ENCODE results near the gene PCSK6.

Gene PCSK6

DNA sequence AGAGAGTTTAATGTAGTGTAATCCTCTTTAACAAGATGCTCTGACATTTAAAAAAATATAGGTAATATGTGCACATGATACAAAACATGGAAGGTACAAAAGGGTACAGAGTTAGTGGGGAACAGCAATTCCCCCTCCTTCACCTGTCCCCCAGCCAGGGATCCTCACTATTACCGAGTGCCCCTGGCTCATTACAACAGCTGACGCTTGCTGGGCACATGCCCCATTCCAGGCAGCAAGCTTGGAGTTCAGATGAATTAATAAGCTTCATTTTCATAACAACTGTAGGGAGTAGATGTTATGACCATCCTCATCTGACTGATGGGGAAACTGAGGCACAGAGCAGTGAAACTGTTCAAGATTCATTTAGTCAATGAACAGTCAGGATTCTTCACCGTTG lies 41.2 kb downstream of the PCSK6 start:
- DNase-seq (ENCODE audit: low read depth in 1 of 2, low spot score in 1 of 2), result no peak

DNA sequence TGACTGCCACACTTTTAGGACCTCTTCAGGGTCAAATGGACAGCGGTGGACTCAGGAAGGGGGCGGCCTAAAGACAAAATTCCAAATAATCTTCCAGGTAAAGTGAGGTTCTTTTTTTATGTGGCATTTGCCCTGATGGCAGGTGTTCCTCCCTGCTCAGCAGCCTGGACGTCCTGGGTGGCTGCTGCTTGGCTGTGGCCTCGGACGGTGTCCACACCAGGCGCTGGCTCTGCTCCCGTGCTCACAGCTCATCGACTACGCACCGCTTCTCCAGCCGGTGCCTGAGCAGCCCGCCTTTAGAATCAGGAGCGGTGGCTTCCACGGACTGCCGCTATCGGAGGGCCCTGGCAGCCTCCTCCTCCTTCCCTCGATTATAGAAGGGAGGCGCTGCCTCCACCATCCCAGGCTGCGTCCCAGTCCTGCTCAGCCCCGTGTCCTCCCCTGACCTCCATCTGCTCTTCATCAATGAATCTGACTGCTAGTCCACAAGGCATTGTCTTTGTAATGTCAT lies 41.9 kb downstream of the PCSK6 start:
- DNase-seq (ENCODE audit: low read depth in 1 of 2, low spot score in 1 of 2), result no peak

DNA sequence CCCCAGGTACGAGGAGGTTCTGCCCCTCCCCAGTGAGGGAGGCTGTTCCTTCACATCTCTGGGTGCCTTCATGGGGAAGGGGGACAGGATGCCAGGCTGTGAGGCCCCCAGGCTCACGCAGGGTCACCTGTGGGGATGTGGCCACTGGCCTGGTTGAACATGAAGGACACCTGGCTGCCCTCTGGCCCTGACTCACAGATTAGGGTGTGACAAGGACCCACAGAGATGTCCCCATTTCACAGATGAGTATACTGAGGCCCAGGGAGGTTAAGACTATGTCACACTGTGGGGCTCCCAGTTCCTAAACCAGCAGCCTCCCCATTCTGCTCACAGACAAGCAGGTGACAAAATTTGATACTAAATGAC lies 42.4 kb downstream of the PCSK6 start:
- no peak for DNase-seq (ENCODE audit: low read depth in 1 of 2, low spot score in 1 of 2)

DNA sequence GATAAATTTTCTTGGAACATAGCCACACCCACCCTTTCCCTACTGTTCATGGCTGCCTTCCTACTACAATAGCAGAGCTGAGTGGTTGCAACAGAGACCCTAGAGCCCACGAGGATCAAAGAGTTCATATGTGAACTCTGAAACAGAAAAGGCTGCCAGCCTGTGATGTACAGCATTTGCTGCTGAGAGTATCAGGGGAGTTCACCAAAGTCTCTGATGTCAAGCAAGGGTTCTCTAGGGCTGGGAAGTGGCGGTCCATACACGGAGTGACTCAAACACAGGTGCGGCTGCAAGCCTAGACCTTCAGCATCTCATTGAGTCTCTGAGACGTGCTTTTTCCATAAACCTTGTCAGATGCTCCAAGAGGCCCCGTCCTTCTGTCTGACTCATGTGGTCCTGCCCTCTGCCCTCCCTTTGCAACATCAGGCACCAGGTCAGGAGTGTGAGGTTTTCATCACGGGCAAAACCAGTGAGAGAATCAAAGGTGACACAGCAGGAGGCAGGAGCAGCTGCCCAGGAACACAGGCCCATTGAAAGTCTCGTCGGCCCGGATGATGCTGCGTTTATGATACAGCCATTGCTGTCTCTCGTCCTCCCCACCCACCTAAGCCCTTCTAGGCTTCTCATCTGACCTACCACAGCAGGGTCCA lies 42.9 kb downstream of the PCSK6 start:
- no peak for DNase-seq (ENCODE audit: low read depth in 1 of 2, low spot score in 1 of 2)

DNA sequence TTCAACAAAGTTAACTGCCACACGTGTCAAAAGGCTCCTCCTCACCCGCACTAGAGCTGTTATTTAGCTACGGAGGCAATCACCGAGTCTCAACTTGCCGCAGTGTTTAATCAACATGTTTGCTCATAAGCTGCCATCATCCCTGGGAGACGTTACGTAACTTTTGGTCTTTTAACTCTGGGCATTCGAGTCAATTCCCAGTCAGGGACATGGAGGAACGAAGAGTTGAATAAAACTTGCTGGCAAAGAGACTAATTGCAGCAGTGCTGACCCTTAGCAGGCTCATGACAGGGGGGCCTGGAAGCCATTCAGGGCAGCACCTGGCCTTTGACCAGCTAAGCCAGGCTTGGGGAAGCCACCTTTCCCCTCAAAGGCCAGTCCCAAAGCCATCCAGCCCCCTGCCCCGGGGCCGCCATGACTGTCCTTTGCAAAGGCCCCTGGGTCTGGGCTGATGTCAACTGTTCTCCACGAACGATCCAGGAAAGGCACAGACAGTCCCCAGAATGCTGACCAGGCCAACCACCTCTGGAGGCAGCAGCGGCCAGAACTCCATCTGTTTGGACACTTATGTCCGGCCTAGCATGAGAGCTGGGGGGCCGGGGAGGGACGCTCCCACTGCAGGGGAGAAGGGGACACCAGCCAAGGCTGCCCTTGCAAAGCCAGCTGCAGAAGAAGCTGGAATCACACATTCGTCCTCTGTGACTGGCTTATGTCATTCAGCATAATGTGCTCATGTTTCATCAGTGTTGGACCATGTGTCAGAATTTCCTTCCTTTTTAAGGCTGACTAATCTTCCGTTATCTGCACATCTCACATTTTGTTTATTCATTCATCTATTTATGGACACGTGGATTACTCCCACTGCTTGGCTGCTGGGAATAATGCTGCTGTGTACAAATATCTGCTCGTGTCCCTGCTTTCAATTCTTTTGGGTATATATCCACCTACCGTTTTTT lies 43.7 kb downstream of the PCSK6 start:
- DNase-seq (ENCODE audit: low read depth in 1 of 2, low spot score in 1 of 2), result no peak

DNA sequence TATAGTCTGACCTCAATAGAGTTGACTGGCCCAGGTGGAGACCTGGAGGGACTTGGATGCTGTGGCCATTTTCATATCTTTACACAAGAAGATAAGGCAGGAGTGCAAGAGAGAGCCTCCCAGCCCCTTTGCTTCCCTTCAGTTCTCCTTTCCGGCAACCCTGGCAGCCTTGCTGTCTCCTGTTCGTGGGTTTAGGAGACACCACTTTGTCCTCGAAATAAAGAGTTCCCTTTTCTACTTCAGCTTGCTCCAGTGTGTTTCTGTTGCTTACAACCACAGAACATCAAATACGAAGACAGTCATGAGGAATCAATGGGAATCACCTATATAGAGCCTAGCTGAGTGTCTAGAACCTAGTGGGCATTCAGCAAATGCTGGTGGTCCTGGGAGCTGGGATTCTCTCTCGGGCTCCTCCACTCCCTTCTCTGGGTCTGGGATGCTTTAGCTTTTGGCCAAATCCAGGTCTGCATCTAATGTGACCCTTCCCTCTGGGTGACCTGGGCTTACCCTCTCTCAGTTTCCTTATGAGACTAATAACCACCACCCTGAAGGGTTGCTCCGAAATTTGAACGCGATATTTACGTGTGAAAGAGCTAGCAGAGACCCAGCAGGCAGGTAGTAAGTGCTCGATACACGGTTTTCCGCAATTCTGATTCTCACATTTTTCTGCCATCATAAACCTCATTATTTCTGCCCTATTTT lies 44.5 kb downstream of the PCSK6 start:
- no peak for DNase-seq (ENCODE audit: low read depth in 1 of 2, low spot score in 1 of 2)

DNA sequence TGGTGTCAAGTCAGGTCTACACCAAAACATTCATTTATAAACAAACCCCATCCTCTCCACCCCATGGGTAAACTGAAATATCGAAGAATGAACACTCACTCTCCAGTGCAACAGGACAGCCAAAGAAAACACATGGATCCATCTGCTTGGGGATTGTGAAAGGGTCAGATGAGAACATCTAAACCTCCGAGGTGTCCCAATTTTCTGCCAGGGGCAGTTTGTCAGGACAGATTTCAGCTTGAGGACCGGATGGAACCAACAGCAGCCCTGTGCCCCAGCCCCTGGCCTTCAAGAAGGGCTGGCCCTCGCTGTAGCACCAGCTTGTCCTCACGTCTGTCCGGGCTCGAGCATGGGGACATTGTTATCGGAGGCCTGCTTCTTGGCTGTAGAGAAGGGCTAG lies 45.5 kb downstream of the PCSK6 start:
- DNase-seq (ENCODE audit: low read depth in 1 of 2, low spot score in 1 of 2), result no peak

DNA sequence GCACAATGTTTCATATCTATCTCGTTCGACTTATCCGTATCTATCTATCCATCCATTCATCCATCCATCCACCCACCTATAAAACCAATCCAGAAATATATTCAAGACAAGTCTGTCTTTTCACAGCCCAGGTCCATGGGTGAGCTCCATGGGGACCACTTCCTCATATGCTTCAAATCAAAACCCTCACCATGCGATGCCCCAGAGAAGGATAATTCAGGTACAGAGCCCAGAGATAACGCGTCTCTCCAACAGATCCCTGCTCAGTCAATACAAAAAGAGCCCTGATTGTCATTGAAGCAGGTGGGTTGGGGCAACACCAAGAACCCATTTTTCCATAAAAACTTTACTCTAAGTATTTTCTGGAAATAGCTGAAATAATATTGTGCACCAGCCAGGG lies 47.2 kb downstream of the PCSK6 start:
- DNase-seq (ENCODE audit: low read depth in 1 of 2, low spot score in 1 of 2), result no peak

DNA sequence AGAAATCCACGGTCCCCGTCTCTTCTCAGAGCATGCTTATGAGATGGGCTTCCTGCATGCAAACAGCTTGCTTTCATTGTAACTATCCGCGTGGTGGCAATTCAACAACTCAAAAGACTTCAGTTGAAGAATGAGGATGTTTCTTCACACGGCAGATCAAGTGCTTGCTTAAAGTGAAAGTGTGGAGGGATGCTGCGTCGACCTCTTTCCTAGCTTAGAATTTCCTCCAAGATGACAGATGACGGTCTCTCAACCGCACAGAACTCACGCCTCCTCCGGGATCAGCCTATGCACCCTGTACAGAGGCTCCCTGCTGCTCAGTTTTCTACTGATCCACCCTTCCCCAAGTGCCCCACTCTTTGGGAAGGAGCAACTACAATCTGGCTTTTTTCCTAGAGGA lies 47.8 kb downstream of the PCSK6 start:
- no peak for DNase-seq (ENCODE audit: low read depth in 1 of 2, low spot score in 1 of 2)

DNA sequence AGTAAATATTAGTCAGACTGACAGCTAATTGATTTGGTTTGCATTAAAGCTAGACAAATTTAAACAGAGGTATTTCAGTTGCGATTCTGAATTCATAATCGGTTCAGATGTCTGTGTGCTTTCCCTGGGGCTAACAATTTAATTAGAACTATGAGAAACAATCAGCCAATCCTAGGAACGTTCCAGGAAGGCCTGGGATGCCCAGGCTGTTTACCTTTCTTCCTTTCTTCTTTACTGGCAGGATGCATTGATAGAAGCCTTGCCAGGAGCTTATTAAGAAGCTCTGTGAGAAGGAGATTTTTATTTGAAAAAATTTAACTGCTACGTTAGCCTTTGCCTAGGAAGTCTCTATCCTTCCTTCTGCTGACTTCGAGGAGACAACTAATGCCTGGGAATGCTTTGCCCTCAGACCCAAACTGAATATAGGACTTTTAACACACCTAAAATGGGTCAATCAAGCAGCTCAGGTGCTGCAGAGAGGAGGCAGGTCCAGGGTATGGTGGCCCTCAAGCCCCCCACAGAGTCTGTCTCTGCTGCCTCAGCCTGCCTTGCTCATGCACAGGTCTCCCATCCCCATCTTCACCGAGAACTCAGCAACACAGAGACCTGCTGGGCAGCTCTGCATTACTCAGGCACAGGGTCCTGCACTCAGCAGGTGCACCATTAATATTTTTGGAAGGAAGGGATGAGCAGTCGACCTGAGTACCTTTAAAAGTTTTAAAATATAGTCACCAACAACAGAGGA lies 48.5 kb downstream of the PCSK6 start:
- no peak for DNase-seq (ENCODE audit: low read depth in 1 of 2, low spot score in 1 of 2)

DNA sequence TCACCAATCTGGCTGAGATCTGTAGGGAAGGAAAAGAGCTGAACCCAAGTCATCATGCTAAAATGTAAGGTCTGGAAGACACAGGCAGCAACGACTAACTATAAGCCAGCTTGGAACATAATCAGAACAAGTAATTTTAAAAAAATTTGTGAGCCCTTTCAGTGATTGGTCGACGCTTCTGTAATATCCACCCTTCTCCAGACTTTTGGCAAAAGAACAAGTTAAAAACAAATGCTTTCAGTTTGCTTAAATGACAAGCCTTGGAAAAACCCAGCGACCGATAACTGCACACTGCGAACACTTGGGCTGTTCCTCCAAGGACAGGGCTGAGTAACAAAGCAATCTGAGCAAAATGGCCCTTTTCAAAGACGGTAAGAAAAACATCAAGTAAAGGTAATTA lies 49.6 kb downstream of the PCSK6 start:
- DNase-seq (ENCODE audit: low read depth in 1 of 2, low spot score in 1 of 2), result no peak

DNA sequence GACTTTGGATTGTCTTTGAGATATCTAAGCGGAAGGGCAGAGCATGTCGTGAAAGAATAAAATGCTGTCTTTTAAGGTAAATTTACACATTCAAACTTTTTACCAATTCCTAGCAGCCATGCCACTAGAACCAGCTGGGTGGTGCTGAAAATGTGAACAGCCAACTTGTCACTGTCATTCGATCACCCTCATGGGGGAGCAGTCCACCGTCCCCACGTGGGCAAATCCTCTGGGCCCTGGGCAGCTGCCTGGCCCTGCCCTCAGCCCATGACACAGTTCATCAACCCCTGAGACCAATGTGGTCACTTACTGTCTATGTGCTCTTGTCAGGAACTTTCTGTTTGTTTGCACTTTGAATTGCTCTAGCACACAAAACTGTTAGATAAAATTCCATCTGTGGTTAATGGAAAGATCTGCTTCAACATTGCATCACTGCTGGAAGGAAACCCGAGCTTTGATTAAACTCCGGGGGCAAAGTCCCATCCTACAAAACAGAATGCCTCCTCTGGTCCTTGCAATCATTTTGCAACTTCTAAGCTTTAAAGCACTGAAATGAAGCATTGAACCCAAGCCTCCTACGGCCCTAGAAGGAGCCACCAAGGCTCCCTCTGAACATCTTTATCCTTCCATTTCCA lies 50.1 kb downstream of the PCSK6 start:
- no peak for DNase-seq (ENCODE audit: low read depth in 1 of 2, low spot score in 1 of 2)

DNA sequence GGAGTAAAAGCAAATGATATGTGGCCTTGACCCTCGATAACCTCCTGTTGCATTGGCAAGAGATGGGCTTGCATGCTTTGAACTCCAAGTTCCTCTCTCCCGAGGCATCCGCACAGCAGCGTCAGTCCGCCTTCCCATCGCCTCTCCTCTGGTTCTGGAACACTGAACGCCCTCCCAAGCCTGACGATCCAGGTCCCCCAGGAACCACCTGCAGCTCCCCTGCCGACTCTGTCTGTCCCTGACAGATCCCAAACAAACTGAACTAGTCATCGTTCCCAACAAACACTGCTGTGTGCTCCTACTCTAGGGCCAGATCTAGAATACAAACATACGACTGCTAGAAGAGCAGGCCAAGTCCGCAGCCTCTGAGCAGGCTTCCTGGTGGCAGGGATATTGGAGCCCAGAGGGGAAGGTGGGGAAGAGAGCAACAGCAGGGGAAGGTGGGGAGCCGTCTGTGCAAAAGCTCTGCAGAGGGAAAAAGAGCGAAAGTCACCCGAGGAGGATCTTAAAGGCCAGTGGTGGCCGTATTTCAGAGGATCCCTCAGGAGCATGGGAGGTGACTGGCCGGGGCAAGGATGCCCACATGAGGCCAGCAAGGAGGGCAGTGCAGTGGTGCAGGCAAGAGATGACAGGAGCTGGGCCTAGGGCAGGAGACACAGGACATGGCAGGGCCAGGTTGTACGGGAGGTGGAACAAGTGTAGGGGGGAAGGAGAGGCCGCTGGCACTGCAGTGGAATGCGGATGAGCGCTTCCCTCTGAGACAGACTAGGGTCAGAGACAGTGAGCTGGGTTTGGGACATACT lies 50.8 kb downstream of the PCSK6 start:
- DNase-seq (ENCODE audit: low read depth in 1 of 2, low spot score in 1 of 2), result no peak

DNA sequence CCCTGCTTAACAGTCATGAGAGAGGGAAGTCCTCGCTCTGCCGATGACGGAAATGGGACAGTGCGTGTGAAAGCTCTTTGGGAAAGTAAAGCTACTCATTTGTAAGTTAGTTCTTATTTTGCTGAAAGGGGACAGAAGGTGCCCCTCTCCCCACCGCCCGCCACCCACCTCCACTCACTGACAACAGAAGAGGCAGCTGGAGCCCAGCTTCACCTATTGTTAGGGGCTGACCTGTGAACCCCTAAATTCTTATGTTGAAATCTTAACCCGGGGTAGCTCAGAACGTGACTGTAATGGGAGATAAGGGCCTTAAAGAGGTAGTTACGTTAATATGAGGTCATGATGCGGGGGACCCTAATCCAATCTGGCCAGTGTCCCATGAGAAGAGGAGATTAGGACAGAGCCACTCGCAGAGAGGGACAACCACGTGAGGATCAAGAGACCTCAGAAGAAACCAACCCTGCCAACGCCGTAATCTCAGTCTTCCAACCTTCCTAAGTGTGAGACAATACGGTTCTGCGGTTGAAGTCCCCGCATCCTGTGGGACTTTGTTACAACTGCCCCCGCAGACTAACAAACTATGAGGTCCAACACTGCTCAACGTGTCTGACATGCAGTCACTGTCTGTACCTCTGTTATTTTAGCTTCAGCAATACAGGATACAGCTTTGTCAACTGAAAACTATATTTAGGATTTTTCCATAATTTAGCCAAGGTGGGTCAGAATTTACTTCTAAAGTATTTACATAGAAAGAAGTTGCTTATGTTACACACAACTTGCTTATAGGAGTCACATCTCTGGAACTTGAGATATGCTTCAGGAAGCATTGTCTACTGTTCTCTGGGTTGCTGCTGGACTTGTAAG lies 51.7 kb downstream of the PCSK6 start:
- no peak for DNase-seq (ENCODE audit: low read depth in 1 of 2, low spot score in 1 of 2)

DNA sequence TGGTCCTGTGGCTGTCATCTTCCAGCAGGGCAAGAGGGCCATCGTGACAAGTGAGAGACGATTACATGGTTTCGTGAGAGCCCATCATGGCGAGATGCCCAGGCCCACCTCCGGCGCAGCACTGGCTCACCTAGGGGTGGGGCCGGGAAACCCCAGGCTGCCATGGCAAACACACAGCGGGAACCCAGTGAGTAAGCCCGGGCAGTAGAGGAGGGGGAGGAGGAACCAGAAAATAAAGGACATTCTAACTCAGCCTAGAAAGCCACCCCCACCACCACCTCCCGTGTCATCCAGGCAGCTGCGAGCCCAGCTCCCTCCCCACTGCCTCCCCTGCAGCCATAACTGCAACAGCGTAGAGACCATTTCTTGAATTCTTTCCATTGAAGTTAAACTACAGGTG lies 52.3 kb downstream of the PCSK6 start:
- no peak for DNase-seq (ENCODE audit: low read depth in 1 of 2, low spot score in 1 of 2)

DNA sequence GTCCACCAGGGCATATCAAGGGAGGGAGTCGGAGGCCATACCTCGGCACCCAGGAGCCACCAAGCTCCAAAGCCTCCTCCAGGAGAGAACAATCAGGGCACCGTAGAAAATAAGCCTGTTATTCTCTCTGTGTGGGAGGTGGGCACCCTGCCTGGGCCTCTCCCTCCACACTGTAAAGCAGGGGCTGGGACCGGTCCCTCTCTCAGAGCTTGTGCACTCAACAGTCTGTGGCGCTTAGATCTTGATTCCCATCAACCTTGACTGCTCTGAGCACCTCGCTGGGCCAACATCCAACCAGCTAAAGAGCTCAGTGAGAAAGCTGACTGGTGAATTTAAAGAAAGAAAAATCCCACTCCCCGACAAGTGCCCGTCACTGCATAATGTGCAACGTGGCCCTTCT lies 53.0 kb downstream of the PCSK6 start:
- no peak for DNase-seq (ENCODE audit: low read depth in 1 of 2, low spot score in 1 of 2)

DNA sequence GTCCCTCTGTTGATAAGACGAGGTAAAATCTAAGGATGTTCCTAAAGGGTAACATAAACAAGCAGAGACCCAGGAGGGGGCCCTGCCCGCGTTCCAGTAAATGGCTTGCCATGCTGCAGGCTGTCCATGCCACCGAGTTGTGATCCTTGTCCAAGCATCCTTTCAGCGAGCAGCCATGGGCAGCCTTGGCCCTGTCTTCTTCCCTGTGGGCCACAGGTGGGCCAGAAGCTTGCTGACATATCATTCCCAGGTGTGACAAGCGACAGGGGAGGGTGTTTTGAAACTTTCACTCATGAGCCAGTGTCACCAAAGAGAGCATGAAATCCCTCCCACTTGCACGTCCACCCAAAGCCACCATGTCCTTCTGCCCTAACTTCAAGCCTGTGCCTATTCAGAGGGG lies 53.7 kb downstream of the PCSK6 start:
- no peak for DNase-seq (ENCODE audit: low read depth in 1 of 2, low spot score in 1 of 2)

DNA sequence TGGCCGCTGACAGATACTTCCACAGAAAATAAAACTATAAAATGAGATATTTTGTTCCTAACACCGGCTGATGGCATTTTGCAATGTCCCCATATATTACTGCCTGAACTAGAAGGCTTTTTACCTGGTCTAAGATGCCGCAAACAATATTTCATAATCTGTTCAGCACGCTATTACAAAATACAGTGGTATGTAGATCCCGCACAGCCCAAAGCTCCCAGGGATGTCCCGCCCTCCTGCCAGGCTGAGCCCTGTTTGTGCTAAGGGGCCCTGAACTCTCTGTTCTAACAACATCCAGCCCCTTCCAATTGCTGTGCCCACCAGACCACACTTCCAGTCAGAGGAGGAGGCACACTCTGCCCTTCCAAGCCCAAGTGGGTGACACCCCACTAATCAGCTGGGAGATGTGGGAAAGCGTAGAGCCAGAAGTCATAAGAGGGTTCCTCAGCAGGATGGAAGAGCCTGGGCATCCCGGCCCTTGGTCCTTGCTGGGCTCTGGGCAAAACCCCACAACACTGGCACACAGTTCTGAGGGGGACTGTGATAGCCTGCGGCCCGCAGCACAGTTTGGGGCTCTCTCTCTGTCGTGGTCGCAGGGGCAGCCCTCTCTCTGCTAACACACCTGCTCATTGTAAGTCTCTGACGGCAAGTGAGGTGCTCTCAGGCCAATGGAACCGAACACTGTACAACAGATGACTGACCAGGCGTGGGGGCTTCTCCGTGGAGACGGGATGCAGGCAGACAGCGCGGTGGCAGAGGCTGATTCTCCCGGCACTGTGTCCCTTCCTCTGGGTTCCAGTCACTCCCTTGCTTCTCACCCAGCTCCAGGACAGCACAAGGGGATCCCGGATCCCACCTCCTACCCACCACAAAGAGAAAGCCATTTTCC lies 55.2 kb downstream of the PCSK6 start:
- DNase-seq (ENCODE audit: low read depth in 1 of 2, low spot score in 1 of 2), result no peak

All from activated T-helper 1 cell treated with anti-CD3 and anti-CD28 coated beads, Interleukin-2, amount 50 U/mL, for 16 hours (primary cell).